OCI-LY3 (cell line): ENCODE measurements around the gene SVEP1.

Experiments
- EZH2phosphoT487 ChIP-seq: fragments of 200-600 bp; shearing (Covaris generic); IDR thresholded peaks from 2 replicates; pipeline ENCODE4 v1.6.1; 2018; ENCODE audit warnings: antibody characterized with exemption, mixed run types, low read depth
- TF ChIP-seq, protein P1 (sequence below): fragments of 200-600, 300-600 bp; sonication (generic); IDR thresholded peaks from 2 replicates; pipeline ENCODE4 v1.5.1; 2014; ENCODE audit warnings: antibody characterized with exemption, low read length, low read depth

GRCh38 chr9:110499608-110500007 is 79.9 kb downstream of the SVEP1 start:
- TF ChIP-seq, protein P1, sequence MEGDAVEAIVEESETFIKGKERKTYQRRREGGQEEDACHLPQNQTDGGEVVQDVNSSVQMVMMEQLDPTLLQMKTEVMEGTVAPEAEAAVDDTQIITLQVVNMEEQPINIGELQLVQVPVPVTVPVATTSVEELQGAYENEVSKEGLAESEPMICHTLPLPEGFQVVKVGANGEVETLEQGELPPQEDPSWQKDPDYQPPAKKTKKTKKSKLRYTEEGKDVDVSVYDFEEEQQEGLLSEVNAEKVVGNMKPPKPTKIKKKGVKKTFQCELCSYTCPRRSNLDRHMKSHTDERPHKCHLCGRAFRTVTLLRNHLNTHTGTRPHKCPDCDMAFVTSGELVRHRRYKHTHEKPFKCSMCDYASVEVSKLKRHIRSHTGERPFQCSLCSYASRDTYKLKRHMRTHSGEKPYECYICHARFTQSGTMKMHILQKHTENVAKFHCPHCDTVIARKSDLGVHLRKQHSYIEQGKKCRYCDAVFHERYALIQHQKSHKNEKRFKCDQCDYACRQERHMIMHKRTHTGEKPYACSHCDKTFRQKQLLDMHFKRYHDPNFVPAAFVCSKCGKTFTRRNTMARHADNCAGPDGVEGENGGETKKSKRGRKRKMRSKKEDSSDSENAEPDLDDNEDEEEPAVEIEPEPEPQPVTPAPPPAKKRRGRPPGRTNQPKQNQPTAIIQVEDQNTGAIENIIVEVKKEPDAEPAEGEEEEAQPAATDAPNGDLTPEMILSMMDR, result no peak
- no peak for TF ChIP-seq EZH2phosphoT487
